ENCODE measurements around the gene CD46.
"Not testable (repeated sequence)": the region's sequence is repeated elsewhere in the genome, so short reads cannot be mapped to it uniquely, and the experiment has no call there.

The CD46 gene

DNA sequence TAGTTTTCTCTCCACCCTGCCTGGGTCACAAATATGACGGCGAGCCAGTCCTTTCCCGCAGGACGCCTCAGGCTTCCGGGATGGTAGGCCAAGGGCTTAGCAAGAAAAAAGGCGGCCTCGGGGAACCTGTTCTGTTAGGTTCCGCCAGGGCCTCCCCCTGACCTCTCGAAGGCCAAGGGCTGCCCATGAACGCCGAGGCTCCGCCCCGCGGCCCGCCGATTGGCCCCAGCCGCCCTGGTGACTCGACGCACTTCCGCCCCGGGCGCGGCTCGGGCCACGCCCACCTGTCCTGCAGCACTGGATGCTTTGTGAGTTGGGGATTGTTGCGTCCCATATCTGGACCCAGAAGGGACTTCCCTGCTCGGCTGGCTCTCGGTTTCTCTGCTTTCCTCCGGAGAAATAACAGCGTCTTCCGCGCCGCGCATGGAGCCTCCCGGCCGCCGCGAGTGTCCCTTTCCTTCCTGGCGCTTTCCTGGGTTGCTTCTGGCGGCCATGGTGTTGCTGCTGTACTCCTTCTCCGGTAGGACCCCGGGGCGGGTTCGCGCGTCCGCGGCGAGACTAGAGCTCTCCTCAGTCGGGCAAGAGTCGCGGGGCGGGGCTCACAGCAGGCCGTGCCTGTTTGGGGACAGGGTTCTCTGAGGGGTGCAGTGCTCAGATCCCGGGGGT, at the start of gene CD46:
Gene CD46, plus strand, starts transcription at position 265 of the 666 bp plus-strand sequence. Its CDS starts 159 bp downstream, at position 424.
- H3K4me3 ChIP-seq (ENCODE audit: low read length) = peak within 1 kb of the TSS; percentile 78
- TF ChIP-seq ZNF274 (IDR thresholded peaks at IDR 0.05; ENCODE audit: low read depth, low read length) = no peak

DNA sequence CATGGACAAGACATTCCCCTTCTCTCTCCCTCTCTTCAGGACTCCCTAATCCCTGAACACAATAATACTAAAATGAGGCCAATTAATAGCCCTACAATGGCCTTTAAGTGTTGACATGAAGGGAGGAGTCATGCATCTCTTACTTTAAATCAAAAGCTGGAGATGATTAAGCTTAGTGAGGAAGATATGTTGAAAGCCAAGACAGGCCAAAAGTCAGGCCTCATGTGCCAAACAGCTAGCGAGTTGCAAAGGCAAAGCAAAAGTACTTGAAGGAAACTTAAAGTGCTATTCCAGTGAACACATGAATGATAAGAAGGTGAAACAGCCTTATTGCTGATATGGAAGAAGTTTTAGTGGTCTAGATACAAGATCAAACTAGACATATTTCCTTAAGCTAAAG, 49.5 kb upstream of the CD46 start:
- TF ChIP-seq ZNF274 (IDR thresholded peaks at IDR 0.05; ENCODE audit: low read depth, low read length) = no peak
- no peak overlapping the region for H3K4me3 ChIP-seq (ENCODE audit: low read length)

DNA sequence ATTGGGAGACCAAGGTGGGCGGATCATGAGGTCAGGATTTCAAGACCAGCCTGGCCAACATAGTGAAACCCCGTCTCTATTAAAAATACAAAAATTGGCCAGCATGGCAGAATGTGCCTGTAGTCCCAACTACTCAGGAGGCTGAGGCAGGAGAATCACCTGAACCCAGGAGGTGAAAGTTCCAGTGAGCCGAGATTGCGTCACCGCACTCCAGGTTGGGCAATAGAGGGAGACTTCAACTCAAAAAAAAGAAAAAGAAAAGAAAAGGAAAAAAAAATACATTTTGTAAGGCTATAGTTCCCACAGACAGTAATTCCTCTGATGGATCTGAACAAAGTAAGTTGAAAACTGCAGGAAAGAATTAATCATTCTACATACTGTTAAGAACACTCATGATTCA, 48.1 kb upstream of the CD46 start:
- no peak for TF ChIP-seq ZNF274 (IDR thresholded peaks at IDR 0.05; ENCODE audit: low read depth, low read length)
- H3K4me3 ChIP-seq (ENCODE audit: low read length) = no peak overlapping the region

DNA sequence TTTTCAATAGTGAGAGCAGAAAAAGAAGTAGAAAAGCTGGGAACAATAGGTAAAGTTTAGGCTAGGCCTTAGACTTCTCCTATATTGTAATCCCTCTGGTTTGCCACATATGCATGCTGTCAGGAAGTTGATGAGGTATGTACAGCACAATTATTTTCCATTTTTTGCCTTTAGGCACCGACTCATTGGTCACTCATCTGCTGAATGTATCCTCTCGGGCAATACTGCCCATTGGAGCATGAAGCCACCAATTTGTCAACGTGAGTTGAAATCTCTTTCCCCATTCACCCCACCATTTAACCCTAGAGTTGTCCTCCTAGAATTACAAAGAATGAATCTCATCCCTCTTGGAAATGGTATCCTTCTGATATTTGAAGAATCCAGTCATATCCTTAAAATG, 43.9 kb upstream of the CD46 start:
- not testable (repeated sequence) for H3K4me3 ChIP-seq (ENCODE audit: low read length)

DNA sequence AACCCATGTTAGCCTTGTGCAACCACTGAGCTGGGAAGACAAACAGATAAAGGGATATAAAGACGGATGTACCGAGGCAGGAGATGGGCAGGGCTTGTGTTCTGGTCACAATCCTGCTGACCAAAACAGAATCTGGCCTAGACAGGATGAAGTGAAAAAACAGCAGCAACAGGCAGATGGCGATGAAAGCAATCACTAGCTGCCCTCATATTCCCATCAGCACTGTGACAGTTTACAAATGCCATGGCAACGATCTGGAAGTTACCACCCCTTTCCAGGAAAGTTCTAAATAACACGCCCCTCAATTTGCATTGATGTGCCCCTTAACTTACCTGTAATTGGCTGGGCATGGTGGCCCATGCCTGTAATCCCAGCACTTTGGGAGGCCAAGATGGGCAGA, 40.6 kb upstream of the CD46 start:
- no peak overlapping the region for H3K4me3 ChIP-seq (ENCODE audit: low read length)
- no peak for TF ChIP-seq ZNF274 (IDR thresholded peaks at IDR 0.05; ENCODE audit: low read depth, low read length)

DNA sequence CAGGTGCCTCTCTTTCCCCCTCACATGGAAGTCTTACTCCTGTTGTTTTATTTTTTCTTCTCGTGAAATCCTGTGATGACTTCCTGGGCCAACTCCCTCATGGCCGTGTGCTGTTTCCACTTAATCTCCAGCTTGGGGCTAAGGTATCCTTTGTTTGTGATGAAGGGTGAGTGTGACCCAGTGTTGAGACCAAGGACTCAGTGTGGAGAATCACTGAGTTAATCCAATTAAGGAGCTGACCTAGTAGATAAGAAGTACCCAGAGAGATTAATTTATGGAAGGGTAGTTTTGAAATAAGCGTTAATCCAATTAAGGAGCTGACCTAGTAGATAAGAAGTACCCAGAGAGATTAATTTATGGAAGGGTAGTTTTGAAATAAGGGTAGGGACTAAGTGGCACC, 39.2 kb upstream of the CD46 start:
- H3K4me3 ChIP-seq (ENCODE audit: low read length) = not testable (repeated sequence)

DNA sequence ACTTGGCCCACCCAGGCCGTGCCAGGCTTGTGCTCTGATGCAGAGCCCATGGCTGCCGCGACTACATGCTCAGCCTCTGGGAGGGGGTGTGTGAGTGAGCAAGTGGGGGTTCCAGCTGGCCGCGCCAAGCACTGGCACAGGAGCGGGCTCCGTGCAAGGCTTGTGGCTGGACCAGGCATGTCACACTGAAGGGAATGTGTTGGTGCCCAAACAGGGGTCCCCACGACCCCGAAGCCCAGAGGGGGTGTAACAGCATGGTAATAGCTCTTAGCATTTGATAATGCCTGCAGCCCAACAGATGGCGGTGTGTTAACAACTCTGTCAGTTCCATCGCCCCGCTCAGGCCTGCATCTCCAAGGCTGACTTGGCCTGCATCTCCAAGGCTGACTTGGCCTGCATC, 38.3 kb upstream of the CD46 start:
- TF ChIP-seq ZNF274 (IDR thresholded peaks at IDR 0.05; ENCODE audit: low read depth, low read length) = no peak
- no peak overlapping the region for H3K4me3 ChIP-seq (ENCODE audit: low read length)

DNA sequence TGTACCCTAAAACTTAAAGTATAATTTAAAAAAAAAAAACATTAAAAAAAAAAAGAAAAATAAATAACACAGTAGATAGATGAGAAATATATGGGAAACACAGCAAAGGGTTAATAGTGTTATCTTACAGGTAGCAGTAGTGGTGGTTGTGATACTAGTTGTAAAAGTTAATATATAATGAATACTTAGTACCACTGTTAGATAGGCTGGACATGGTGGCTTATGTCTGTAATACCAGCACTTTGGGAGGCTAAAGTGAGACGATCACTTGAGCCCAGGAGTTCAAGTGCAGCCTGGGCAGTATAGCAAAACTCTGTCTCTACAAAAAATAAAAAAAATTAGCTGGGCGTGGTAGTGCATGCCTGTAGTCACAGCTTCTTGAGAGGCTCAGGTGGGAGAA, 32.6 kb upstream of the CD46 start:
- no peak overlapping the region for H3K4me3 ChIP-seq (ENCODE audit: low read length)
- no peak for TF ChIP-seq ZNF274 (IDR thresholded peaks at IDR 0.05; ENCODE audit: low read depth, low read length)

DNA sequence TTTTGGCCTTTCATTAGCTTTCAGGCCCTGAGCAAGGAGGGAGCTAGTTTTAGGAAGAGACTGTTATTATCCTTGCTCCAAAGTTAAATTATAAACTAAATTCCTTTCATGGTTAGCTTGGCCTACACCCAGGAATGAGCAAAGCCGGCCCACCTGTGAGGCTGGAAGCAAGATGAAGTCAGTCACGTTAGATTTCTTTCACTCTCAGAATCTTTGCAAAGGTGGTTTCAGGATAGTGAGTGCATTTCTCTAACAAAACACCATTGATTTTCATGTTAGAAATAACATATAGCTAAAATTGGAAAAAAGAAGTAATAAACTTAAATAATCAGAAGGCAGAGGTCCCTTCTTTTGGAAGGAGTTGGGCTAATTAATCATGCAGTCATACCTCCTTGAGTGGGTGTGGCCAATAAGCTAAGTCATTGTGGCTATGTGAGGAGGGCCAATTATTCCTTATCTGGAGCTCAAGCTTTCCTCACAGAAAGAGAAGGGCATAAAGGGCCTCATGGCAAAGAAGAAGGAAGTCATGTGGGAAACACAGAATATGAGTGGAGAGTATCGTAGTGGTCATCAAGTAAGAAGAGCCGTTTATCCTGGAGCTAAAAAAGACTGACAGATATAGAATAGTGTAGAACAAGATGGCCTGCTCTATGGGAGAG, 23.5 kb upstream of the CD46 start:
- not testable (repeated sequence) for H3K4me3 ChIP-seq (ENCODE audit: low read length)

DNA sequence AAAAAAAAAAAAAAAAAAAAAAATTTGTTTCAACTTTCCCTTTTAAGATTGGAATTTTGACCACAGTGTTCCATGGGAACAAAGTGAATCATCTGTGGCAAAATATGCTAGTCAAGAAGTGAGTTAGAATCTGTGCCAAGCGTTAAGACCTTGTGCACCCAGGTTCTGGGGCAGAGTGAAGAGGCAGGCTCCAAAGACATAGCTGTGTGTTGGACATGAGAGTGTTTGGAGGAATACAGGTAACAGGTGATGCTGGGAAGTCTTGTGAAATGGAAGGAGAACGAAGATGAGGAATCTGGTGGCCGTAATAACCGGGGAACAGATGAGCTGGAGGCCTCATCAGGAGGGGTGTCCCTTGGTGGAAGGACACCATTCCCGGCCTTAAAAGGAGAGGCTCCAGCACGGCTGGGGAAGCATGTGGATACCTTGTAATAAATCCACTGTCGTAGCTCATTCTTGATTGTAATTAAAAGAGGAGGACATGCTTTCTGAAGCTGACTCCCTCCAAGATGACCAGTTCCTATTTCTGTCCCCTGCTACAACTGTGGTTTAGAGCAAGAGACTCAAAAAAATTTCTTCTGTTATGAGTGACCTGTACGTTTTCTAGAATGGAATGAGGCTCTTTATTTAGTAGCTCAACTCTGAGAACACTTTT, 14.2 kb upstream of the CD46 start:
- H3K4me3 ChIP-seq (ENCODE audit: low read length) = not testable (repeated sequence)

DNA sequence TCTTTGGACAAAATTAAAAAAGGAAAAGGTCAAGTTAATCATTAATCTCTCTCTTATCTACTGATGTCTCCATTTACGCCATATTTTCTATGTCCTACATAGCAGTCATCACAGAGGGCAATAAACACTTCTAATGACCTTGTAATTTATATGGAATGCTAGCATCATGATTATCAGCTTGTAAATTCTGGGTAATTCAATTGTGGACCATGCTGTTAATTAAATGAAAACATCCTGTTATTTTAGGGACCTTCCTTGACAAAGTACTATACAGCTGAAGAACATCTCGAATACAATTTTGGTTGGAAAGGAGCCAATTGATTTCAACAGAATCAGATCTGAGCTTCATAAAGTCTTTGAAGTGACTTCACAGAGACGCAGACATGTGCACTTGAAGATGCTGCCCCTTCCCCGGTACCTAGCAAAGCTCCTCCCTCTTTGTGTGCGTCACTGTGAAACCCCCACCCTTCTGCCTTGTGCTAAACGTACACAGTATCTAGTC, 13.6 kb upstream of the CD46 start:
- H3K4me3 ChIP-seq (ENCODE audit: low read length) = not testable (repeated sequence)

DNA sequence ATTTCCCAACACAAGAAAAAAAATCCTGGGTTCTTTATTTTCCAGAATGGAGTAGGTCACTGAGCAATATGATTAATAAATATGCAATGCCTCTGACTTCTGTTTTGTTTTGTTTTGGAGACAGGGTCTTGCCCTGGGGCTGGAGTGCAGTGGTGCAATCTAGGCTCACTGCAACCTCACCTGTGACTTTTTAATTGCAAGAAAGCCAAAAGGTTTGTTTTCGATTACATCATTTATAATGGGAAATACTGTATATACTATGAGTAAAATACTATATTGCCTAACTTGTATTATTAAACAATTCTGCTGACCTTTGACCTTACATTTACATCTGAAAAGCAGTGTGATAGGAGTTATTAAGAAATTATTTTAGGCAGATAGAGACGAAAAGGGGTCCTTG, 11.6 kb upstream of the CD46 start:
- no peak for TF ChIP-seq ZNF274 (IDR thresholded peaks at IDR 0.05; ENCODE audit: low read depth, low read length)
- no peak overlapping the region for H3K4me3 ChIP-seq (ENCODE audit: low read length)

DNA sequence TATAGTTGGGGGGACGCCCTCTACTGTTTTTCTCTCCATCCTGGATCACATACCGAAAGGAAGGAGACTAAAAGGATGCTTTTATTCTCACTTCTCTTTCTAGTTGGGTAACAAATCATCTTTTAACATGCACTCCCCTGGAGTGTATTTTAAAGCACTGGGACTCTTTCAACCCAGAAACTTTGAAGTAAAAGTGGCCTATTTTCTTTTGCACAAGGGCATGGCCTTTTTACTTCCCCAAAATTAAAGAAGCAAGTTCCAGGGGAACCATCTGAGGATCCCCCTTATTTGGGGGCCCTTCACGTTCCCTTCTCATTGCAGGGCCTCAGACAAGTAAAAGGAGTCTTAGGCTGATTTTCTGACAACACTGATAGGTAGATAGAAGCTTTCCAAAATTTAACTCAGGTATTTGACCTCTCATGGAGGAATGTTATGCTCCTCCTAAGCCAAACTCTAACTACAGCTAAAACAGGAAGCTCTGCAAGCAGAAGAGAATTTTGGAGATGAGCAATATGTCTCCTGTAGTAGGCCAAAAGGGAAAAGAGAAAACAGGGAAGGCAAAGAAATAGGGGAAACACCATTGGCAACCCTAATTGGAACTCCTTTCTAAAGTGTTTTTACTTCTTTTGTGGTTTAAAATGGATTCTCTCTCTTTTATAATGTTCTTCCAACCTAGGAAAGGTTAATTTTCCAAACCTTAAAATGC, 8.9 kb upstream of the CD46 start:
- no peak for TF ChIP-seq ZNF274 (IDR thresholded peaks at IDR 0.05; ENCODE audit: low read depth, low read length)
- H3K4me3 ChIP-seq (ENCODE audit: low read length) = no peak overlapping the region

DNA sequence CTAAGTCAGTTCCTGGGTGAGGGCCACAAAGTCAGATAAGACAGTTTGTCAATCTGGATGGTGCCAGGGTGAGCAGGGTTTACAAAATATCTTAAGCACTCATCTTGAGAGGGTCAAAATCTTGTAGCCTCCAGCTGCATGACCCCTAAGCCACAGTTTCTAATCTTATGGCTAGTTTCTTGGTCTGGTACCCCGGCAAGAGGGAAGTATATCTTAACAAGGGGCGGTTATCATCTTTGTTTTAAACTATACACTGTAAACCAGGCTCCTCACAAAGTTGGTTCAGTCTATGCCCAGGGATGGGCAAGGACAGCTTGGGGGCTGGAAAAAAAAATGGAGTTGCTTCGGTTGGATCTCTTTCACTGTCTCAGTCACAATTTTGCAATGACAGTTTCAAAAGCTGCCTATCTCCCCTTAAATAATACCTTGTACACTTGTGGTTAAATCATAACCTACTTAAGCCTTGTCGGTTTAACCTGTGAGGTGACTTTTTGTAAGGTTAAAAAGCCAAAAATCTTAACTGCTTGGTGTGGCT, 7.8 kb upstream of the CD46 start:
- H3K4me3 ChIP-seq (ENCODE audit: low read length) = no peak overlapping the region
- TF ChIP-seq ZNF274 (IDR thresholded peaks at IDR 0.05; ENCODE audit: low read depth, low read length) = no peak

DNA sequence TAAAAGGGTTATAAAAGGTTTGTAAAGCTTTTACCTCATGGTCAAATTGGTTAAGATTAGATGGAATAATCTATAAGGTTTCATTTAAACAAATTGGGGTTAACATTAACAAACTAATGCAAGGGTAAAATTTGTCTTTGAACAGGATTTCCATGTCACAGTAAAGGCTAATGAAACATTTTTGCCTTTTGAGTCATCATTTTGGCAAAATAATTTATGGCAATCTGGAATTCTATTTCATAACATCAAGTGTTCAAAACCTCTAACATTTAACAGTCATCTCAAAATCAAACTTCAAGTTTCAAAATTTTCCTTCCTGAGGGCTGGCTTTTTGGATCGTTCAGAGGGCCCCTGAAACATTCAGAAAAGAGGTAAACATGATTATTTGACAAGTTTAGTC, 6.6 kb upstream of the CD46 start:
- no peak for TF ChIP-seq ZNF274 (IDR thresholded peaks at IDR 0.05; ENCODE audit: low read depth, low read length)
- no peak overlapping the region for H3K4me3 ChIP-seq (ENCODE audit: low read length)

Measured in GM08714 (cell line).